GM10266 (cell line): ENCODE data around the gene ASB11.

Experiments
- DNase-seq: peaks from one replicate; pipeline ENCODE4 v3.0.0; 2012; ENCODE audit errors: extremely low spot score
- CTCF ChIP-seq: IDR thresholded peaks from 2 replicates; pipeline ENCODE4 v1.5.1; 2012; ENCODE audit warnings: mild to moderate bottlenecking, low read depth; ENCODE audit not compliant: control insufficient read depth, insufficient read depth; ENCODE audit errors: missing control alignments

ASB11 gene

GRCh38 chrX:15315509-15315908, at the start of gene ASB11:
Gene ASB11 (minus strand): TSS chrX:15315640. CDS start chrX:15315605, 35 bp downstream.
- no peak for DNase-seq
- no peak for TF ChIP-seq CTCF

GRCh38 chrX:15359701-15360100, 44.3 kb upstream of the ASB11 start:
- TF ChIP-seq CTCF = no peak
- DNase-seq = no peak

GRCh38 chrX:15358533-15358932, 43.1 kb upstream of the ASB11 start:
- TF ChIP-seq CTCF = no peak
- no peak for DNase-seq

DNA sequence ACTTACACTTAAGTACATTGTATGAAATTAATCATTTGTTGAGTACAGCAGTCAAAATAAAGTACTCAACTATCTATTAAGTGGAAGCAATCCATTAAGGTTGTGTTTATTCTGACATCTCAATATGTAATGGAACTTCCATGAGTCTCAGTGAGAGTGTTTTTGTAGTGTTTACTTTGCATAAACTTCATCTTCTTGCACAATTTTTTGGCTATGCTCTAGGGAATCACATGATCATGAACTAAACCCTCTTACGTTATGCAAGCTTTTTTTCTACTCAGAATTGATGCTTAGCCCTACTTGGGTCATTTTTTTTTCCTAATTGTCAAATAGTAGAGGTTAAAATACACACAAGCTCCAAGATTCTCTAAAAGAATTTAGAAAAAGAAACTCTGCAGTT, 41.0 kb upstream of the ASB11 start:
- no peak for TF ChIP-seq CTCF
- DNase-seq = no peak

DNA sequence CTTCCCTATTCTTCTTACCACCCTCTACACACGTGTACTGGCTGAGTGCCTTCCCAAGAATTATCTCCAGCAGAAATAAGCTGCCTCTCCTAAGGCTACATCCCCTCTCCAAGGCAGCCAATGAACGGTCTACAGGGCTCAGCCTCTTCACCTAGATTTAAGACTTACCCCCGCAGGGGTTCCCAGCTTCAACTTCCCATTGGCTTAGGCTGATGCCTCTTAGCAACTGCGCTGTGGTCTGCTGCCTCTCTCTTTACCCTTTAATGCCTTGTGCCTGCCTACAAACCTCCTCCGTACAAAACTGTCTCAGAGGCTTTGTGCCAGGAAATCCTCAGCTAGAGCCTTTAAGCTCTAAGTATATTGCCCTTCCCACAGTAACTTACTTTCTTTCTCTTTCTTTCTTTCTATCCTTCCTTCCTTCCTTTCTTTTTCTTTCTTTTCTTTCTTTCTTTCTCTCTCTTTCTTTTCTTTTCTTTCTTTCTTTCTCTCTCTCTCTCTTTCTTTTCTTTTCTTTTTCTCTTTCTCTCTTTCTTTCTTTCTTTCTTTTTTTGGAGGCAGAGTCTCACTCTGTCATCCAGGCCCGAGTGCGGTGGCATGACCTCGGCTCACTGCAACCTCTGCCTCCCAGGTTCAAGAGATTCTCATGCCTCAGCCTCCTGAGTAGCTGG, 35.0 kb upstream of the ASB11 start:
- DNase-seq = no peak
- TF ChIP-seq CTCF = no peak

DNA sequence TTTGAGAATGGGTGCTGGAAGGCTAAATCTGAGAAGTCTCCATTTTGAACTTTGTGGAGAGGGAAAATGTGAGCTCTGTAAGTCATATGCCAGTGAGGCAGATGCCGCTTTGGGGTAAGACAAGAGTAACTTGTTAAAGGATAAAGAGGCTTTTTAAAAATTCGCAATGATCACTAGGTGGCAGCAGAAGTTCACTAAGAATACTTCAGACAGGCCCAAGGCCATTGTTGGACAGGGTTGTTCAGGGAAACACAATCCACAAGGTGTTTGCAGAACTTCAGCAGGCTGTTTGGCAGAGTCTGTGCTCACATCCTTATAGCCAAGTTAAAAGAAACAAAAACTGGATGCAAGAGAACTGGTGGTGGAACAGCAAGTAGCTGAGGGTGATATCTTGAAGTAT, 33.6 kb upstream of the ASB11 start:
- TF ChIP-seq CTCF = peak; percentile 38
- peak; percentile 8 for DNase-seq

GRCh38 chrX:15345976-15346375, 30.5 kb upstream of the ASB11 start:
- no peak for TF ChIP-seq CTCF
- DNase-seq = no peak
